Measurements from ENCODE around the gene DNAJC27.

DNAJC27 gene

GRCh38 chr2:24984912-24985311, 13.2 kb upstream of the DNAJC27 start:
- Mint-ChIP-seq H3K36me3 (ENCODE audit: low read depth) (no peaks in the 10 kb centered on the region), H3K4me1 (ENCODE audit: low read depth) (no peaks in the 10 kb centered on the region), H3K9me3 (no peaks in the 10 kb centered on the region), H3K27me3 (peaks cover 1% of the 10 kb centered on the region), H3K4me3 (no peak overlapping the region), H3K27ac (no peak overlapping the region)
- intact Hi-C loops (cut with micrococcal nuclease) = no loop called here

GRCh38 chr2:24981411-24982136, 9.8 kb upstream of the DNAJC27 start:
- intact Hi-C loops (cut with micrococcal nuclease) = no loop called here
- H3K4me1 Mint-ChIP-seq (ENCODE audit: low read depth) = no peaks in the 10 kb centered on the region
- no peaks in the 10 kb centered on the region for H3K9me3 Mint-ChIP-seq
- H3K27ac Mint-ChIP-seq = no peak overlapping the region
- no peaks in the 10 kb centered on the region for H3K36me3 Mint-ChIP-seq (ENCODE audit: low read depth)
- peaks cover 1% of the 10 kb centered on the region for H3K27me3 Mint-ChIP-seq
- no peak overlapping the region for H3K4me3 Mint-ChIP-seq

GRCh38 chr2:24978661-24979060, 6.9 kb upstream of the DNAJC27 start:
- Mint-ChIP-seq H3K9me3 (no peaks in the 10 kb centered on the region), H3K27me3 (no peaks in the 10 kb centered on the region), H3K36me3 (ENCODE audit: low read depth) (no peaks in the 10 kb centered on the region), H3K4me3 (no peak overlapping the region), H3K27ac (no peak overlapping the region), H3K4me1 (ENCODE audit: low read depth) (no peaks in the 10 kb centered on the region)
- intact Hi-C loops (cut with micrococcal nuclease) = no loop called here

GRCh38 chr2:24977631-24978030, 5.9 kb upstream of the DNAJC27 start:
- intact Hi-C loops (cut with micrococcal nuclease) = no loop called here
- Mint-ChIP-seq H3K36me3 (ENCODE audit: low read depth) (peaks cover under 1% of the 10 kb centered on the region), H3K27ac (no peak overlapping the region), H3K9me3 (no peaks in the 10 kb centered on the region), H3K4me1 (ENCODE audit: low read depth) (no peaks in the 10 kb centered on the region), H3K27me3 (no peaks in the 10 kb centered on the region), H3K4me3 (no peak overlapping the region)

GRCh38 chr2:24973812-24974211, 2.1 kb upstream of the DNAJC27 start:
- intact Hi-C loops (cut with micrococcal nuclease) = loop anchor here (2.0 kb wide), 1 partner anchor 223 kb away; no protein-coding TSS in a partner anchor
- Mint-ChIP-seq H3K4me1 (ENCODE audit: low read depth) (peaks cover 10% of the 10 kb centered on the region), H3K27me3 (no peaks in the 10 kb centered on the region), H3K27ac (no peak overlapping the region), H3K9me3 (no peaks in the 10 kb centered on the region), H3K36me3 (ENCODE audit: low read depth) (peaks cover 17% of the 10 kb centered on the region), H3K4me3 (no peak overlapping the region)

GRCh38 chr2:24972315-24972961, 683 bp upstream of the DNAJC27 start:
- intact Hi-C loops (cut with micrococcal nuclease) = no loop called here
- Mint-ChIP-seq H3K9me3 (no peaks in the 10 kb centered on the region), H3K4me1 (ENCODE audit: low read depth) (peaks cover 10% of the 10 kb centered on the region), H3K27me3 (no peaks in the 10 kb centered on the region), H3K4me3 (peak overlapping the region; percentile 100), H3K27ac (peak overlapping the region; percentile 99), H3K36me3 (ENCODE audit: low read depth) (peaks cover 17% of the 10 kb centered on the region)

- Mint-ChIP-seq H3K9me3 (no peaks in the 10 kb centered on the region), H3K36me3 (ENCODE audit: low read depth) (peaks cover 29% of the 10 kb centered on the region), H3K4me3 (peak overlapping the region; percentile 100), H3K27ac (peak overlapping the region; percentile 99), H3K4me1 (ENCODE audit: low read depth) (peaks cover 10% of the 10 kb centered on the region), H3K27me3 (no peaks in the 10 kb centered on the region)
- intact Hi-C loops (cut with micrococcal nuclease) = loop anchor here (2.0 kb wide), 1 partner anchor 72 kb away; the partner anchor contains the start of gene EFR3B
Observed at GRCh38 chr2:24971286-24971535, 544 bp downstream of the DNAJC27 start.

GRCh38 chr2:24970483-24971285, 1.1 kb downstream of the DNAJC27 start:
- Mint-ChIP-seq H3K27me3 (no peaks in the 10 kb centered on the region), H3K4me1 (ENCODE audit: low read depth) (peaks cover 10% of the 10 kb centered on the region), H3K27ac (peak overlapping the region; percentile 99), H3K36me3 (ENCODE audit: low read depth) (peaks cover 34% of the 10 kb centered on the region), H3K4me3 (peak overlapping the region; percentile 100), H3K9me3 (no peaks in the 10 kb centered on the region)
- intact Hi-C loops (cut with micrococcal nuclease) = loop anchor here (2.0 kb wide), 1 partner anchor 72 kb away; the partner anchor contains the start of gene EFR3B

GRCh38 chr2:24969784-24970183, 2.0 kb downstream of the DNAJC27 start:
- no peaks in the 10 kb centered on the region for H3K9me3 Mint-ChIP-seq
- peaks cover 43% of the 10 kb centered on the region for H3K36me3 Mint-ChIP-seq (ENCODE audit: low read depth)
- H3K27me3 Mint-ChIP-seq = no peaks in the 10 kb centered on the region
- no peak overlapping the region for H3K4me3 Mint-ChIP-seq
- intact Hi-C loops (cut with micrococcal nuclease) = loop anchor here (2.0 kb wide), 1 partner anchor 73 kb away; the partner anchor contains the start of gene EFR3B
- no peak overlapping the region for H3K27ac Mint-ChIP-seq
- H3K4me1 Mint-ChIP-seq (ENCODE audit: low read depth) = peaks cover 10% of the 10 kb centered on the region

GRCh38 chr2:24961903-24962302, 9.9 kb downstream of the DNAJC27 start:
- Mint-ChIP-seq H3K4me1 (ENCODE audit: low read depth) (no peaks in the 10 kb centered on the region), H3K4me3 (no peak overlapping the region), H3K27ac (no peak overlapping the region), H3K9me3 (no peaks in the 10 kb centered on the region), H3K27me3 (no peaks in the 10 kb centered on the region), H3K36me3 (ENCODE audit: low read depth) (peaks cover 95% of the 10 kb centered on the region)
- intact Hi-C loops (cut with micrococcal nuclease) = no loop called here

GRCh38 chr2:24959761-24960160, 12.0 kb downstream of the DNAJC27 start:
- Mint-ChIP-seq H3K4me1 (ENCODE audit: low read depth) (no peaks in the 10 kb centered on the region), H3K36me3 (ENCODE audit: low read depth) (peaks cover 95% of the 10 kb centered on the region), H3K27ac (no peak overlapping the region), H3K27me3 (no peaks in the 10 kb centered on the region), H3K9me3 (peaks cover 12% of the 10 kb centered on the region), H3K4me3 (no peak overlapping the region)
- intact Hi-C loops (cut with micrococcal nuclease) = no loop called here

- Mint-ChIP-seq H3K27ac (no peak overlapping the region), H3K4me3 (no peak overlapping the region), H3K4me1 (ENCODE audit: low read depth) (no peaks in the 10 kb centered on the region), H3K36me3 (ENCODE audit: low read depth) (peaks cover 95% of the 10 kb centered on the region), H3K9me3 (peaks cover 13% of the 10 kb centered on the region), H3K27me3 (no peaks in the 10 kb centered on the region)
- intact Hi-C loops (cut with micrococcal nuclease) = no loop called here
Observed at GRCh38 chr2:24958411-24958935, 13.3 kb downstream of the DNAJC27 start.

- intact Hi-C loops (cut with micrococcal nuclease) = no loop called here
- Mint-ChIP-seq H3K36me3 (ENCODE audit: low read depth) (peaks cover 97% of the 10 kb centered on the region), H3K4me1 (ENCODE audit: low read depth) (no peaks in the 10 kb centered on the region), H3K27ac (no peak overlapping the region), H3K4me3 (no peak overlapping the region), H3K27me3 (no peaks in the 10 kb centered on the region), H3K9me3 (peaks cover 13% of the 10 kb centered on the region)
Observed at GRCh38 chr2:24957976-24958375, 13.8 kb downstream of the DNAJC27 start.

- intact Hi-C loops (cut with micrococcal nuclease) = no loop called here
- H3K4me1 Mint-ChIP-seq (ENCODE audit: low read depth) = no peaks in the 10 kb centered on the region
- H3K36me3 Mint-ChIP-seq (ENCODE audit: low read depth) = peaks cover 97% of the 10 kb centered on the region
- H3K9me3 Mint-ChIP-seq = peaks cover 13% of the 10 kb centered on the region
- no peak overlapping the region for H3K4me3 Mint-ChIP-seq
- no peaks in the 10 kb centered on the region for H3K27me3 Mint-ChIP-seq
- no peak overlapping the region for H3K27ac Mint-ChIP-seq
Observed at GRCh38 chr2:24957221-24957620, 14.5 kb downstream of the DNAJC27 start.

Data from dendritic cell treated with granulocyte-macrophage colony-stimulating factor and Interleukin-4, amounts not matched to agents 40 ng/mL and 50 ng/mL, for 4 days (primary cell).